CD4-positive, alpha-beta T cell treated with Interferon gamma for 1 hour (primary cell): ENCODE measurements around the gene SRSF4.
A peak's percentile ranks its signal among the peaks of the same experiment; 100 is the strongest.

Experiments used
- DNase-seq: peaks from one replicate; pipeline ENCODE4 v3.0.0-alpha.2; 2020

SRSF4 gene

DNA sequence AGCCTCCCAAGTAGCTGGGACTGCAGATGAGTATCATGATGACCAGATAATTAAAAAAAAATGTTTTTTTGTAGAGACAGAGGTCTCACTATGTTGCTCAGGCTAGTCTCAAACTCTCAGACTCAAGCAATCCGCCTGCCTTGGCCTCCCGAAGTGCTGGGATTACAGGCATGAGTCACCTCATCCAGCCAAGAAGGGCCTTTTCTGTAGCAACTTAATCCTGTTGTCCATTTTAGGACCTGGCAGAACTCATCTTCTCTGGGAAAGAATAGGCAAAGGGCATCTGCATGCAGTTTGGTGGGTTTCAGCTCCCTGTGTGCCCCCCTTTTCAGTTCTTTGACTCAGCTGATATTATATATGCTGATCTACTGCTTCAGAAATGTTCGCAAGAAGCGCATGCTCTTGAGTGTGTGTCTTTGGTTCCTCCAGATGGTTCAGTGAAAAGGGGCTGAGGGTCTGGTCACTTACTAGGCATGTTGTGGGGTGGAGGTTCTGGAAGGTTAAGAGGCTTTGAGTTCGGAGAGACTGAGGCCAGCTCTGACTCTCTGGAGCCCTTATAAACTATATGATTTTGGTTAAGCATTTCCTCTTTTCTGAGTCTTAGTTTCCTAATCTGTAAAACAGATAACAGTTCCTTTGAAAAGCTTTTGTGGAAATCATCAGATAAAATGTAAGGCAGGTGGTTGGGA is 19.4 kb upstream of the SRSF4 start:
- DNase-seq = no peak

DNA sequence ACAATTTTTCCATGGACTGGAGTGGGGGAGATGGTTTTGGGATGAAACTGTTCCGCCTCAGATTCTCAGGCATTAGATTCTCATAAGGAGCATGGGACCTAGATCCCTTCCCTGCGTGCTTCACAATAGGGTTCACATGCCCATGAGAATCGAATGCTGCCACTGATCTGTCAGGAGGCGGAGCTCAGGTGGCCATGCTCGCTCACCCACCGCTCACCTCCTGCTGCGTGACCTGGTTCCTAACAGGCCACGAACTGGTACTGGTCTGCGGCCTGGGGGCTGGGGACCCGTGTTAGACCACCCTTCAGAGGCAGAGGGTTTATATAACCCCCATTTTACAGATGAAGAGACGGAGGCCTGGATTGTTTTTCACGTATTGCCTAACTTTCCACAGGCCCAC is 16.3 kb upstream of the SRSF4 start:
- DNase-seq = no peak

DNA sequence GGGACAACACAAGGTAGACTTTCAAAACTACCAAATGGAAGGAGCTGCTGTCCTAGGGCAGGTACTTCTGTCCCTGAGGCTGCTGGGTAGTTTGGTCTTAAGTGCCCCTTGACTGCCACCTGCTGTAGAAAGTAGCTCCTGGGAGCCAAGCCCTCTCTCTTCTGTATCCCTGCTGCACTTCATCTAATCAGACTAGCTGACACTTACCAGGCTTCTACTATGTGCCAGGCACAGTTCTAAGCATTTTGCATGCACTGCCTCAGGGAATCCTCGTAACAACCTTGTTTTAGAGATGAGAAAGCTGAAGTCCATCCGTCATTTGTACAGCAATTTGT is 15.9 kb upstream of the SRSF4 start:
- peak; percentile 29 for DNase-seq

DNA sequence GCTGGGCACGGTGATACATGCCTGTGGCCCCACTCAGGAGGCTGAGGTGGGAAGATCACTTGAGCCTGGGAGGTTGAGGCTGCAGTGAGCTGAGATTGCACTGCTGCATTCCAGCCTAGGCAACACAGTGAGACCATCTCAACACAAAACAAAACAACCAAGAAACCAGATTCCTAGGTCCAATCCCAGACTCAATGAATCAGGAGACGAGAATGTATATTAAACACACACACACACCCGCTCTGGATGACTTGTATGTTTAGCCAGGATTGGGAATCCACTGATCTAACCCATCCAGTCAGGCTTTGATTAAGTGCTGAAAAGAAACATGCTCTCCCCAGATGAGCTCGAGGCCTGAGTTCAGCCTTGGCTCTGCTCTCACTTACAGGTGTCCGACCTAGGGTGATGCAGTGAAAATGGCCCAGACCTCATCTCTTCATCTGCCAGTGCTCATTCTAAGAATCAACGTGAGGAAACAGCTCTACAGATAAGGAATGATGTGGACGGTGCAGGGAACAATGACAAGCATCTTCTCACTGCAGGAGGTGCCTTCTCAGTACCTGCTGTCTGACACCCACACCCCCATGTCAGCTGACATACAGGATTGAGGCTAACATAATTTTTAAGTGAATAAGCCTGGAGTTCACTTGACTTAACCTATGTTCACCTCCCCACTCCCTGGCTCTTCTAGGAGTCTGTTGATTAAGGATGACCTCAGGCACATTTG is 15.3 kb upstream of the SRSF4 start:
- DNase-seq = no peak

DNA sequence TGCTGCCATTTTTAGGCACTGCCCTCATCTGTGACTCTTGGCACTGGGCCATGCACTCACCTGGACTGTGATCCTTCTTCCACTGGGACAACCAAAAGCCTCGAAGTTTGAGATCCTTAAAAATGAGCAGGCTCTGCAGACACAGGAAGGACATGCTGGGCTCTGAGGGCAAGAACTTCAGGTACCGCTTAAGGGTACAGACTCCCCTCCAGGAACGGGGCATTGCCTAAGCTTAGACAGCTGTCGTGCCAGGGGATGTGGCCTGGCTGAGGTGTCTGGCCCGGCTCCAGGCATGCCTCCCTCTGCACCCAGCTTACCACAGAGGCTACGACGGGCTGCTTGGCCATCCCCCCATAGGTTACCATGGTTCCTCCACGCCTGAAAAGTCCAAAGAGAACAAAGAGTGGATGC is 14.2 kb upstream of the SRSF4 start:
- no peak for DNase-seq

DNA sequence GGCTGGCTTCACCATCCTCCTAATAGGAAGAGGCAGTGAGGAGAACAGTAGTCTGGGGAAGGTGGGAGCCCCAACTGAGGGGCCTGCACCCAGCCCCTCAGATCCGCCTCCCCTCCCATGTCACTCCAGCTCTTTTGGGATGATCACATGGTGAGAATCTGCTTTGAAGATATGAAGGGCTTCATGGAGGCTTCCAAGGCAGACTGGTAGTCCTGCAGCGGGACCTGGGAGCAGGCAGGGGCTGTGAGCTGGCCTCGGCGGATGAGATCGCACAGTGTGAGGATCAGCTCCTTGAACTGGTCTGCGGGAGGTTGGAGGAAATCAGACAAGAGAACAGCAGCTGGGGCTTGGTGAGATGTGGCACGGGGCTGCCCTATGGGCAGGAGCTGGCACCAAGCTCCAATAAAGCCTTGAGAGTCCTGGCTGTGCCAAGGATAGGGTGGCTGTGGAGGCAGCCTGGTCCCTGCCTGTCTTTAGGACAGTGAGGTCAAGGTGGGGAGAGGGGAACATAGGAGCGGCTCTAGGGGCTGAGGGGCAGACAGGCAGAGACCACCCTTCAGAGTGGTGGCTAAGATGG is 12.3 kb upstream of the SRSF4 start:
- DNase-seq = no peak

DNA sequence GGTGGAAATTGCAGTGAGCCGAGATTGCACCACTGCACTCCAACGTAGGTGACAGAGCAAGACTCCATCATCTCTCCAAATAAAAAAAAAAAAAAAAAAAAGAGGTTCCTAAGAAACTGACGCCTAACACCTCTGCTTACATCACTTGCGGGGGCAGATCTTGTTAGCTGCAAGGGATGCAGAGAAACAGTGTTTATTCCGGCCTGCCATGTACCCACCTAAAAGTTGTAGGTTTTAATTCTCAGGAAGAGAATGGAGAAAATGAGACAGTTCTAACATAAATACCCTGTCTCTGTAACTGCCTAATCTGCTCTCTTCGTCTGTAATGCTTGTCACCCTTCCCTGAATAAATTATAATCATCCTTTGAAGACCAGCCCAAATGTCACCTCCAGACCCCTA is 9.0 kb upstream of the SRSF4 start:
- DNase-seq = no peak

DNA sequence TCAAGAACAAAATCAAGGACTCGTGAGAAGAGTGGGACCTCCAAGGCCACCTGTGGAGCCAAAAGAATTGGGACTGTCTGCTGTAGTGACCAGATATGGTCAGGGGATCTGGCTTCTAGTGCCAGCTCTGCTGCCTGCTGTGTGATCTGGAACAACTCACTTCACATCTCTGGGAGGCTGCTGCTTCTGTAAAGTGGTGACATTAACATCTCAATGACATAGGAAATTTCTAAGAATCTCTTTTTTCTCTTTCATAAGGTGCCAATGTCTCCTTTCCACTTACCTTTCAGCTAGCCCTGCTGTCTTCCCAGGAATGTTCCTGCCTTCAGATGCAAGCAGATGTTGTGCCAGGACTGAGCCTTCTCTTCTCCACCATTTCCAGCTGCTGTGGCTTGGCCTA is 5.0 kb upstream of the SRSF4 start:
- no peak for DNase-seq

DNA sequence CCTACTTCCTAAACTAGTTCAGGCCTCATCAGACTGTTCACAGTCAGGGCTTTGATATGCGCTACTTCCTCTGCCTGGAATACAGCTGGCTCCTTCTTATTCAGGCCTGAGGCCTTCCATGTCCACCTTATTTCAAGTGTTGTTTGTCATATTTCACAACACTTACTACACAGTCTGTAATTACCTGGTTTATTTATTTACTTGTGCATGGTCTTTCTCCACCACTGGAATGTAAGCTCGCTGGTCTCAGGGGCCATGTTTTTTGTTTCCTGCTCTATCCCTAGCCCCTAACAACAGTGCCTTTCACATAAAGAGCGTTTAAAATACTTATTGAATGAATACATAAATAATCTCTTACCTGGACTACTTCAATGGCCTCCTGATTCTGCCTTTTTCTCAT is 4.6 kb upstream of the SRSF4 start:
- no peak for DNase-seq

DNA sequence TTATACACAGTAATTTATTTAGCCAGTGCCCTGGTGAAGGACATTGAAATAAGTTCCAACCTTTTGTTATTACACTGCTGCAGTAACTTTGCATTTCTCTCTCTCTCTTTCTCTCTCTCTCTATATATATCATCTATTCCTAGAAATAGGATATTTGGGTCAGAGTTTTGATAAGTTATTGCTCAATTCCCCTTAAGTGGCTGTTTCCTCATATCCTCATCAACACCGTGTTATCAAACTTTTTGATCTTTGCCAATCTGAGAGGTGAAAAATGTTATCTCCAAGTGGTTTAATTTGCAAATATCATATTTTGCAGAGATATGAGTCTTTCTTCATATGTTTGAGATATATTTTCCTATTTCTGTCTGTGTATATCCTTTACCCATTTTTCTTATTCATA is 1.6 kb upstream of the SRSF4 start:
- no peak for DNase-seq

DNA sequence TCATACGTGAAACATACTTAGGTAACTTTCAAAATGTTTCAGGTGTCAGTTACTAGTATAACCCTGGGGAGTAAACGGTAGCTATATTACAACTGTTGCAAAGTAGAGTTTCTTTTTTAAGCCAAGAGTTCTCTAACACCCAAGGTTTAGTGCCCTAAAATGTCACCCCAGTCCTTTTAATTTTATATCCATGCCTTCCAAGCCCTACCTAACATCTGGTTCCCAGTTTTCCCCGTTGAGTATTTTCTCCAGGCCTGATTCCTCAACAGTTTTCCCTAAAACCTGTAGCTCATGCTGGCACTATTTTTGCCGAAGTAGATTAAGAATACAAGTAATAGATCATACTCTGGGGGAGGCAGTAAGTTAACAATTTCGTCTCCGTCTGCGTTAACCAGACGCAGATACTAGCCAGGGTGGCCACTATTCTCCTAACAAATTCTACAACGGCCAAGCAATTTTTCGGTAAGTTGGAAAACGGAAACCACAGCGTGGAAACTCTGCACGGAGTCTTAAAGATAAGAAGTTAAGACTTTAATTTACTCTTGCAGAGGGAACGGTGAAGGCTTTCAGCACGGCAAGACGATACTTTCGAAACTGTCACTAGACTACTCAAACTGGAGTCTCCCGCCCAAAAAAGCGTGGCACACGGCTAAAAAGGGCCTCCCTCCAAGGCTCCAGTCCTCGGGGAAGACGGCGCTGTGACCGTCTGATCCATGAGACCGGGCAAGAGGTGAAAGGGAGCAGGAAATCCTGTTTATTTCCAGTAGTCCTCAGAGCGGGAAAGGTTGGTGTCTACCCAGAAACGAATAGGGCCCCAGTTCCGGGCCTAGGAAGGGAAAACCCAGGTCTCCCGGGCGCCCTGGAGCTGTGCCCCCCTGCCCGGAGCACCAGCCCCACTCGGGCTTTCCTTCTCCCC is 945 bp downstream of the SRSF4 start:
- no peak for DNase-seq

DNA sequence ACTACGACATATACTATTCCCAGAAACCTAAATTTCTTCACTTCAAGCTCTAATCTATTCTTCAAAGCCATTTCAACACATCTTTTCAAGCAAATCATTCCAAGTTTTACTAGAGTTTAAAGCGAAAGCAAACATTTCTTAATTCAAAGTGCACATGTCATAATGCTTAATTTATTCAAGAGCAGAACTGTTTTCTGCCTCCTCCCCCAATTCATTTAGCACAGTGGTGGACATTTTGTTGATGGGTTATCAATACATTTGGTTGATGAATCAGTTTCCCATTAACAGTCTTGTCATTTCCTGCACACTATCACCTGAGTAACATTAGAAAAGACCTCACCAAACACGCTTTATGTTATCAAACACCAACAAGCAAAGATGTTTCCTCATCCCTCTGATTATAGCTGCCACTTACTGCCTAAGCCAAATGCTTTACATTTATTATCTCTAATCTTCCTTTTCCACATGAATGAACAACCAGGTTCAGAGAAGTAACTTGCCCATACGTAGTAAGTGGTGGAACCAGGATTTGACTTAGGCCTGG is 2.0 kb downstream of the SRSF4 start:
- DNase-seq = no peak

DNA sequence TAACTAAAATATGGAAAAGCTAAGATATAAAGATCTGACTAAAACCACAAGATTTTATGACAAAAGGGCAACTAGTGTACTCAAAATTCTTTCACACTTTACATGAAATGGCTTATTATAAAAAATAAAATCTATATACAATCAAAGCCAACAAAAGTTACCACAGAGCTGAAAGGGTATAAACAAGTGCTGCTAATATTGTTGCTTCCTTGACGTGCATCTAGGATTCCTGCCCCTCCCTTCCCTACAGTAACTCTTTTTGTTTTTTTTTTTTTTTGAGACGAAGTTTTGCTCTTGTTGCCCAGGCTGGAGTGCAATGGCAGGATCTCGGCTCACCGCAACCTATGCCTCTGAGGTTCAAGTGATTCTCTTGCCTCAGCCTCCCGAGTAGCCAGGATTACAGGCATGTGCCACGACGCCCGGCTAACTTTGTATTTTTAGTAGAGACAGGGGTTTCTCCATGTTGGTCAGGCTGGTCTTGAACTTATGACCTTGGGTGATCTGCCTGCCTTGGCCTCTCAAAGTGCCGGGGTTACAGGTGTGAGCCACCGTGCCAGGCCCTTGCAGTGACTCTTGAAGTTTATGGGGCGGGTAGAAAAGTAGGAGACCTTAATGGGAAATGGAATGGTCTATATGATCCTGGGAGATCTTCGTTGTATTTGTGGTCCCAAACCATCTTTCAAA is 4.5 kb downstream of the SRSF4 start:
- DNase-seq = no peak

DNA sequence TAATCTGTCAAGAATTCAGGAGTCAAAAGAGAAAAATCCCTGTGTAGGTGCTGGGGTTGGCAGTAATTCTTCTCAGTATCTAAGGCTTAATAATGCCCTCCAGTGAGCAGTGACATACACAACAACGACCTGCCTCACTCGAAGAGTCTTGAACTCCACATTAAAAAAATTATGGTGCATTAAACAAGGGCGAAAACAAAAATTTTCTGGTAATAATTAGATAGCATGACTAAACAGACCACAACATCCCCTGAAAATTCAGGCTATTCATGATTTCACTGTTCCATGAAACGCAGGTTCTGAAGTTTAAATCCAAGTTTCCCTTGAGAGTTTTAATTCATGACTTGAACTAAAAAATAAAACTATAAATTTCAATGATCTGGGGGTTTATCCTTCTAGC is 5.1 kb downstream of the SRSF4 start:
- no peak for DNase-seq

DNA sequence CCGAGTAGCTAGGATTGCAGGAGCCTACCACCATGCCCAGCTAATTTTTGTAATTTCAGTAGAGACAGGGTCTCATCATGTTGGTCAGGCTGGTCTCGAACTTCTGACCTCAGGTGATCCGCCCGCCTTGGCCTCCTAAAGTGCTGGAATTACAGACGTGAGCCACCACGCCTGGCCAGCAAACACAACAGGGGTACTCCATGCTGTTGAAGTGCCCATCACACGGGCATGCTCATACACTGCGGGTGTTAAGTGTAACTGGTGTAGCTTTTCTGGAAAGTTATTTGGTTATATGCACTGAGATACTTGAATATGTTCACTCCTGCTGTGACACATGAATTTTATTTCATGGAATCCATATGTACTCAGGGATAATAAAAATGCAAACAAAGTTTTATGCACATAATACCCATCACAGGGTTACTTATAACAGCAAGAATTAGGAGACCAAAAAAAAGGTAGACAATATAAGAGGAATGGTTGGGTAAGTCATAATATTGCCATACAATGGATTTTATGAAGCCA is 9.2 kb downstream of the SRSF4 start:
- no peak for DNase-seq

DNA sequence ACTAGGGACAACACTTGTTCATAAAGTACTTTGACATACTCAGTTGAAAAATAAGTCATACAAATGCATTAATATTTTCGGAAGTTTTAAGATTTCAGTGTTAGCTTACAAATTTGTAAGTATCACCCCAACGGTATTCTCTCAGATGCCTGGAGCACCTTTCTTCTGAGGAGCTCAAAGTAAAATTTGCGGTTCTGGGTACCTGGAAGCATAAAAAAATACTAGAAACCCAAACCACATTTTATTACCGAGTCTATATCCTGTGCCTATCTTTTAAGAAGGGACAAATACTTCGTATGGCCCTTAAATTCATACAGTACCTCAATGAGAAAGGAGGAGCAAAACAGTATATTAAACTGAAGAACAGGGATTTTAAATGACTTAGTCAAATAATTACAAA is 10.2 kb downstream of the SRSF4 start:
- DNase-seq = no peak

DNA sequence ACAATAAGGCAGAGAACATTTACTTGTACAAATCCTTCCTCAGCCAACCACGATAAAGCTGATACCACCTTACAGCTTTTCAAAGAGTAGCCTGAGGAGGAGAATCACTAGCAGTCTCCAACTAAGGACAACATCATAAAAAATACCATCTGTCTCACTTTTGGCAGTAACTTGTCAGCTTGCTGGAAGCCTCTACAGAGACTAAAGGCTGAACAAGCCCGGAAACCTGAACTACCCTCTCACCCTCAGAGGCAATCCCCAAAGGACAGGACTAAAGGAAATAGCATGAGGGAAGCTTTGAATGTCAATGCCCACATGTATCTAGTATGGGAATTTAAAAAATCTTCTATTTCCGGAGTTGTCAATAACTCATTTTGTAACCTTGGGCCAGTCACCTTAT is 10.6 kb downstream of the SRSF4 start:
- DNase-seq = no peak

DNA sequence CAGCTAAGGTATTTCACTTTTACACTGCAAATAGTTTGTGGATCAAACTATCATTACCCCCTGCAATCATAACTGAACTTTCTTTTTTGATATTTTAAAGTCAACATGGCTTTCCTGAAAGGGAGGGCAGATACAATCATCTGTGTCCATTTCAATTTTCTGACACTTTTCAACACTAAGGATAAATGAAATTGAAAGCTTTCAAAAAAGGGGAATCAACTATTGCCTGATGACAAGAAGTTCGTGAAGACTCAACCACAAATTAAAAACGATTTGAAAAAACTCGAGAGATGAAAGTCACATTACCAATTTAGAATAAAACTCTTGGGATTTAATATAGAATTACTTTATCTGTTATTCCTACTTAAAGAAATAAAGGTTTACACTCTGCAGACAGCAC is 11.7 kb downstream of the SRSF4 start:
- no peak for DNase-seq

DNA sequence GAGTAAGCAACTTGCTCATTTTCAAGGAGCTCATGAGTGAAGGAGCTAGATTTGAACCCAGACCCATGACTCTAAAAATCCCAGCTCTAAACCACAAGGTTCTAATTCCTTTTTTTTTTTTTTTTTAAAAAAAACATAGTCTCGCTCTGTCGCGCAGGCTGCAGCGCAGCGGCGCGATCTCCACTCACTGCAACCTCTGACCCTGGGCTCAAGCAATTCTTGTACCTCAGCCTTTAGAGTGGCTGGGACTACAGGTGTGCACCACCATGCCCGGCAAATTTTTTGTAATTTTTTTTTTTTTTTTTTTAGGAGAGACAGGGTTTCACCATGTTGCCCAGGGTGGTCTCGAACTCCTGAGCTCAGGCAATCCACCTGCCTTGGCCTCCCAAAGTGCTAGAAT is 13.8 kb downstream of the SRSF4 start:
- no peak for DNase-seq

DNA sequence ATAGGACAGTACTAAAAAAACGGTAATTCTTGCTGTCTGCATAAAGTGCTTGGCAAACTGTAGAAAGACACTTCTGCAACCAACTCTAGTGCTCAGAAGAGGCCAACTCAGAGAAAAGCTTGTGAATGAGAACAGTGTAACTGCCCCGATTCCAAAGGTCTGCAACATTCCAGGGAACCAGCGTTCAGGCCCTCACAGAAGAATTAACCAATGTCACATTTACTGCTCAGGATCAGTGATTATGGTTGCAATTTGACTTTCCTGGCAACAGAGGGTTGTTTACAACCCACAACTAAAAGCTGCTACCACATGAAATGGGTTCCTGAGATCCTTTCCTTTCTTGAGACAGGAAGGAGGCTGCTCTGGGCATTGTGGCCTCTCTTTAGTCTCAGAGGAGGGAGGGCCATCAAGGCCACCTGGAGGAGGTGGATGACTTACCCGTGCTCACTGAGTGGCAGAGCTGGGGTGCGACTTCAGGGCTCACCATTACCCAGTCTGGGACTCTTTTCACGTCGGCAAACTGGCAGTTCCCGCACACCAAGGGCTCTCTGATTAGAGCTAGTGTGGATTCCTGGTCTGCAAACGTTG is 15.3 kb downstream of the SRSF4 start:
- no peak for DNase-seq

DNA sequence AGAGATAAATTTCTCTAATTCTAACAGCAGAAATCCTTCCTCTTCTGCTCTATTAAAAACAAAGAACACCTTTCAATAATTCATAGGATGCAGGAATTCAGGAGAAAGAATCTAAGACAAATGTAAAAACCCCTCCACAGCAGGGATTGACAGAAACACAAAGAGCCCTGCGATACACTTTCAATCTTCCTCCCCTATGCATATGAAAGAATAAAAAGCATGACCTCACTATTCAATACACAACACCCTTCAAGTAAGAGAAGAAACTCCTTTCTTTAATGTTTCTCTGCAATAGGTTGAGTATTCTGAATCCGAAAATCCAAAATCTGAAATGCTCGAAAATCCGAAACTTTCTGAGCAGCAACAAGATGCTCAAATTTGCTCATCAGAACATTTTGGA is 17.1 kb downstream of the SRSF4 start:
- no peak for DNase-seq
